Stimulated activated CD4-positive, alpha-beta T cell treated with anti-CD3 and anti-CD28 coated beads, Interleukin-12 subunit alpha, Interleukin-12 subunit beta, amount 100 ng/mL, for 4 hours (primary cell): ENCODE measurements around the gene PABPC1L.

Source experiments
- DNase-seq: peaks from one replicate; pipeline ENCODE4 v3.0.0-alpha.2; 2020

The PABPC1L gene

GRCh38 chr20:44945261-44945660, 35.4 kb downstream of the PABPC1L start:
- no peak for DNase-seq

- DNase-seq, result no peak
Measured at GRCh38 chr20:44946271-44946852, 36.5 kb downstream of the PABPC1L start.

- no peak for DNase-seq
Measured at GRCh38 chr20:44948107-44948506, 38.2 kb downstream of the PABPC1L start.

- DNase-seq, result no peak
Measured at GRCh38 chr20:44948513-44948912, 38.7 kb downstream of the PABPC1L start.

GRCh38 chr20:44950368-44950767, 40.5 kb downstream of the PABPC1L start:
- DNase-seq, result no peak

- no peak for DNase-seq
Measured at GRCh38 chr20:44952731-44953130, 42.9 kb downstream of the PABPC1L start.

- no peak for DNase-seq
Measured at GRCh38 chr20:44954211-44954610, 44.4 kb downstream of the PABPC1L start.

- no peak for DNase-seq
Measured at GRCh38 chr20:44955270-44955669, 45.4 kb downstream of the PABPC1L start.

- DNase-seq, result no peak
Measured at GRCh38 chr20:44956410-44956809, 46.5 kb downstream of the PABPC1L start.

GRCh38 chr20:44958276-44958675, 48.4 kb downstream of the PABPC1L start:
- no peak for DNase-seq

GRCh38 chr20:44959082-44959637, 49.3 kb downstream of the PABPC1L start:
- no peak for DNase-seq

- peak; percentile 66 for DNase-seq
Measured at GRCh38 chr20:44959638-44960102, 49.8 kb downstream of the PABPC1L start.

- DNase-seq, result peak; percentile 97
Measured at GRCh38 chr20:44960103-44960852, 50.4 kb downstream of the PABPC1L start, which contains the start of gene TOMM34. Gene TOMM34 (minus strand): TSS chr20:44960397. CDS start chr20:44960333, 64 bp downstream.

- no peak for DNase-seq
Measured at GRCh38 chr20:44961011-44961869, 51.4 kb downstream of the PABPC1L start.

- no peak for DNase-seq
Measured at GRCh38 chr20:44961870-44962267, 52.0 kb downstream of the PABPC1L start.

- DNase-seq, result no peak
Measured at GRCh38 chr20:44962483-44962882, 52.6 kb downstream of the PABPC1L start.

- DNase-seq, result no peak
Measured at GRCh38 chr20:44963325-44964215, 53.7 kb downstream of the PABPC1L start.

- no peak for DNase-seq
Measured at GRCh38 chr20:44965651-44966029, 55.8 kb downstream of the PABPC1L start.

- DNase-seq, result peak; percentile 93
Measured at GRCh38 chr20:44966030-44966961, 56.4 kb downstream of the PABPC1L start, which contains the start of gene STK4. Gene STK4 (plus strand): TSS chr20:44966512. CDS start chr20:44966569, 57 bp downstream.

GRCh38 chr20:44967207-44967807, 57.4 kb downstream of the PABPC1L start:
- peak; percentile 8 for DNase-seq
